ENCODE data around the gene CES3.

DNA sequence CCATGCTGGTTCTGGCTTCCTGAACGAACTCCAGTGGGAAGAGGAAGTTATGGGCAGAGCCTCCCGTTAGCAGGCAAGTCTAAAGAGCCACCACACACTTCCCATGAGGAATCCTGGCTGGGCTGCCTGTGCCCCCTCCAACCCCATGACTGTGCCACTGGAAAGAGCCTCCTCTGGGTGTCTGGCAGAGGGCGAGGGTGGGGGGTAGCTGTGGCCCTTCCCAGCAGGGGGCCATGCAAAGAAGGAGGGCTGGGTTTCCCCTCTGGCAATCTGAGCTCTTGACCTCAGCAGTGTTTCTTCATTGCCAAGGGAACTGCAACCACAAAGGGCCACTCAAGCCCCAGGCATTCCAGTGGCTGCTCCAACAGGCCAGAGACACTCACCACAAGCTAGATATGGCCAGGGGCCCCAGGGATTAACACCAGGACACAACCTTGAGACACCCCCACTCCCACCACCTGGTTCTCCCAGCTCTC, 34.1 kb upstream of the CES3 start:
- TF ChIP-seq CTCF (IDR thresholded peaks at IDR 0.05) (no peak), POLR2A (IDR thresholded peaks at IDR 0.05) (no peak)
